Suprapubic skin (tissue), 4 donors: ENCODE results near the gene TMEM132D.

Experiments used
- CTCF ChIP-seq, 2 donors: fragments of 200-600 bp in 1 of 2; fragments of 450-650 bp in 1 of 2; sonication (generic) in 1 of 2; IDR thresholded peaks; one replicate each; pipeline ENCODE4 v1.5.1; 2016 to 2019; ENCODE audit warnings: antibody characterized with exemption in 2 of 2, mild to moderate bottlenecking in 1 of 2, moderate library complexity in 1 of 2
- EP300 ChIP-seq: sonication (generic); formaldehyde crosslinking; IDR thresholded peaks from one replicate; pipeline ENCODE4 v1.6.1; 2017; ENCODE audit warnings: antibody characterized with exemption
- POLR2A ChIP-seq, 2 donors: fragments of 450-650 bp; IDR thresholded peaks; one replicate each; pipeline ENCODE4 v1.6.1; 2017; ENCODE audit warnings: antibody characterized with exemption in 2 of 2, mild to moderate bottlenecking in 2 of 2, moderate library complexity in 2 of 2
- POLR2AphosphoS5 ChIP-seq, 3 donors: sonication (generic); formaldehyde crosslinking; IDR thresholded peaks; one replicate each; pipeline ENCODE4 v1.6.1; 2017; ENCODE audit warnings: antibody characterized with exemption in 3 of 3

- TF ChIP-seq CTCF (IDR thresholded peaks at IDR 0.05) = no peak
- no peak for TF ChIP-seq EP300
- no peak for TF ChIP-seq POLR2AphosphoS5 (IDR thresholded peaks at IDR 0.05)
- no peak for TF ChIP-seq POLR2A (IDR thresholded peaks at IDR 0.05)
Measured at GRCh38 chr12:129729170-129729569, 174.7 kb downstream of the TMEM132D start.
